HL-60 (cell line): ENCODE measurements around the gene GALNT7.

Experiments used
- POLR2AphosphoS5 ChIP-seq: IDR thresholded peaks from 2 replicates; pipeline ENCODE4 v1.6.1; 2012; ENCODE audit warnings: low read depth
- REST ChIP-seq: IDR thresholded peaks from 2 replicates; pipeline ENCODE4 v1.6.1; 2012; ENCODE audit warnings: low read depth; ENCODE audit not compliant: insufficient replicate concordance
- SPI1 ChIP-seq: IDR thresholded peaks from 2 replicates; pipeline ENCODE4 v1.6.1; 2012; ENCODE audit warnings: low read depth, mild to moderate bottlenecking, borderline replicate concordance
- TF ChIP-seq, protein P1 (sequence below): IDR thresholded peaks from one replicate; pipeline ENCODE4 v1.5.1; 2011; ENCODE audit warnings: low read length, control low read depth, inconsistent platforms; ENCODE audit not compliant: insufficient read depth

GRCh38 chr4:173182403-173182802 is 13.8 kb downstream of the GALNT7 start:
- no peak for TF ChIP-seq POLR2AphosphoS5
- no peak for TF ChIP-seq REST
- no peak for TF ChIP-seq SPI1
- TF ChIP-seq, protein P1, sequence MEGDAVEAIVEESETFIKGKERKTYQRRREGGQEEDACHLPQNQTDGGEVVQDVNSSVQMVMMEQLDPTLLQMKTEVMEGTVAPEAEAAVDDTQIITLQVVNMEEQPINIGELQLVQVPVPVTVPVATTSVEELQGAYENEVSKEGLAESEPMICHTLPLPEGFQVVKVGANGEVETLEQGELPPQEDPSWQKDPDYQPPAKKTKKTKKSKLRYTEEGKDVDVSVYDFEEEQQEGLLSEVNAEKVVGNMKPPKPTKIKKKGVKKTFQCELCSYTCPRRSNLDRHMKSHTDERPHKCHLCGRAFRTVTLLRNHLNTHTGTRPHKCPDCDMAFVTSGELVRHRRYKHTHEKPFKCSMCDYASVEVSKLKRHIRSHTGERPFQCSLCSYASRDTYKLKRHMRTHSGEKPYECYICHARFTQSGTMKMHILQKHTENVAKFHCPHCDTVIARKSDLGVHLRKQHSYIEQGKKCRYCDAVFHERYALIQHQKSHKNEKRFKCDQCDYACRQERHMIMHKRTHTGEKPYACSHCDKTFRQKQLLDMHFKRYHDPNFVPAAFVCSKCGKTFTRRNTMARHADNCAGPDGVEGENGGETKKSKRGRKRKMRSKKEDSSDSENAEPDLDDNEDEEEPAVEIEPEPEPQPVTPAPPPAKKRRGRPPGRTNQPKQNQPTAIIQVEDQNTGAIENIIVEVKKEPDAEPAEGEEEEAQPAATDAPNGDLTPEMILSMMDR, result no peak
